NCI-H1930 (cell line): Measurements from ENCODE around the gene CORO6.
A peak's percentile ranks its signal among the peaks of the same experiment; 100 is the strongest.

Experiments
- DNase-seq, 2 experiments: peaks; one replicate each; lab custom pipeline; 2025; lab: John Stamatoyannopoulos, UW

Gene CORO6

DNA sequence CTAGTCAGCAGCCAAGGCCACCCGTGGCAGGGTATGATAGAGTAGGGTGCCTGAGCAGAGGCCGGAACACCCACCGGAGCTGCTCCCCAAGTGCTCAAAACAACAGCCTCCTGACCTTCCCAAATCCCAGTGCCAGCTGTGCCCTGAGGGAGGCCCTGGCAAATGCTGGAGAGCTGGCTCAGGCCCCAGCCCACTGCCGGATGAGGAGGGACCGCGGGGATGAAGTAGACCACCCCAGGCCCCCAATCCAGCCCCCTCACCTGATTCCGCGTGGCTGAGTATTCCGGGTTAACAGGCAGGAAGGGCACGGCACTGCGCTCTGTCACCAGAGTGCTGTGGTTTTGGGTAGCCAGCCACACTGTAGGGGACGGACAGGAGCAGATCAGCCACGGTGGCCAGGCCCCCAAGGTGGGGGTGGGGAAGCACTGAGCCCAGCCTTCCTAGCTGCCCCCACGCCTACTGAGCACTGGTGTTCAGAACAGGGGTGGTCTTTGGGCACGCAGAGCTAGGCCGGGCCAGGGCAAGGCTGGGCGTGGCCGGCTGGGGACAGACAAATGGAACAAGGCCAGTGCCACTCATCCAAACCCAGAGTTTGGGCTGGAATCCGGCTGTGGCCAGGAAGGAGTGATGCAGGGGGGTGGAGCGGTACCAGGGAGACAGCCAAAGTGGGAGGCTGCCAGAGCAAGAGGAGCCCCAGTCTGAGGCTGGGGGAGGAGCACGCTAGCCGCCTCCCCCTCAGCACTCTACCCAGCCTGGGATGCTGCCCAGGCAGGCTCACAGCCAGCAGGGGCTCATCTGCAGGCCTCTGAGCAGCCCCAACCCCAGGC lies 45.1 kb downstream of the CORO6 start:
- no peak for DNase-seq

DNA sequence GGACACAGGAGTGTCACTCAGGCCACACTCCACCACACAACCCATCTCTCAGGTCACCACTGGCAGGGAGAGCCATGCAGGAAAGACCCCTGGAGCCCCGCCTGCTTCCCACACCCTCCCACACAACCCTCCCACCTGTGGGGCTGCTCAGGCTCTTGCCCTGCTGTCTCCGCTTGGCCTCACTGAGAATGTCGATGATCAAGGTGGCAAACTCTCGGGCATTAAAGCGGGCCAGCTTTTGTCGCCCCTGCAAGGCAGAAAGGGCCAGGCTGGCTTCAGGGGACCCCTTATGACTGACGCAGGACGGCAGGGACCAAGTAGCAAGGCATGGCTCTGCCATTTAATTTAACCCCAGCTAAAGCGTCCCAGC lies 45.7 kb downstream of the CORO6 start:
- no peak for DNase-seq

DNA sequence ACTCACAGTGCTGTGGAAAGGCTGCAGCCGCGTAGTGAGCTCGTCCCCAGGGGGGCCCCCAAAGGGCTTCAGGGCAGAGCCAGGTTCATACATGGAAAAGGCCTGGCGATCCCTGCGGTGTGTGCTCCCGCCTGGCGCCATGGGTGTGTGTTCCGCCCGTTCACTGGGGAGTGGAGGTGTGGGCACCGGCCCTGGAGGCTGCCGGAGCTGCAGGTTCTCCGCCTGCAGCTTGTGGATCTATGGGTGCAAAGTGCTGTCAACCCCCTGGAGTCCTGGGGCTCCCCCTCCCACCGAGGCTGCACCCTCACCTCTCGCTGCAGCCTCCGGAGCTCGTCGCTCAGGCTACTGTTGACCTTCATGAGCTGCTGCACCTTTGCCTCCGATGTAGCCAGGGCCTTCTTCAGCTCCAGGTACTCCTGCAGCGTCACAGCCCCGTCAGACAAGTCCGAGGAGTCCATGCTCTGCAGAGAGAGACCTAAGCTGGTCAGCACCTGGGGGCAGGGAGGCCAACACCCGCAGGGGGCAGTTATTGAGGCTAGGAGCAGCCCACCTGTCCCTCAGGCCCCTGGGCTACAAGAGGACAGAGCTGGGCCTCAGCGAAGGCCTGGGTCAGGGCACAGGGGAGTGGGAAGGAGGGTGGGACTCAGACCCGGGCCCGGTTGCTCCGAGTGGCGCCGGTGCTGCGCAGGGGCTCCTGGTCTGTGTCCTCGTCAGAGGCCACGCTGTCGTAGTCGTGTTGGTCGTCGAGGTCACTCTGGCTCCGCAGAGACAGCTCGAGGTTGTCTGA lies 46.3 kb downstream of the CORO6 start:
- no peak for DNase-seq

DNA sequence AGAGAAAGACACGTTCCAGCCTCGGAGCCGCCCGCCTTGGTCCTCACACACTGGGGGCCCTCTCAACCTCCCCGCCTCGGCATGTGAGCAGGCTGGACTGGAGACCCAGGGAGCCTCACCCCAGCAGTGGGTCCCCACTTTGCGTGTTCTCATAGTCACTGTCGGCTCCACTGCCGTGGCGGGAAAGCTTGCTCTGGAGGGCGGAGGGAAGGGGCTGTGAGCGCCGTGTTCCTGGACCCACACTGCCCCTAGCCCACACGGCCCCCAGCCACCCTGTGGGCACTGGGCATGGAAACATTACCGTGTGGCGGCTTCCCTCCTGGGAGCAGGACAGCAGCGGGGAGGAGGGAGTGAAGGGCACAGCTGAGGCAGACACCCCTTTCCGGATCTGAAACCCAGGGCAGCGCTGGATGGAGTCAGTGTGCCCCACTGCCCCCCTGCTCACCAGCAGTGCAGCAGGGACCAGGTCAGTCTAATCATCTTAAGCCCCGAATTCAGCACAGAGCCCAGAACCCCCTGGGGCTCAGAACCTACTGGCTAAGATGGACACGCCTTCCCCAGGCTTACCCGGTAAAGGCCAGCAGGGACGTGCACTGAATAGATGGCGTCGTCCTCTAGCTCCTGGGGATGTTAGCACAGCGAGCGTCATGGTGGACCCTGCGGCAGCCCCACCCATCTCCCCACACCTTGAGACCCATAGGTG lies 47.0 kb downstream of the CORO6 start:
- DNase-seq: no peak

DNA sequence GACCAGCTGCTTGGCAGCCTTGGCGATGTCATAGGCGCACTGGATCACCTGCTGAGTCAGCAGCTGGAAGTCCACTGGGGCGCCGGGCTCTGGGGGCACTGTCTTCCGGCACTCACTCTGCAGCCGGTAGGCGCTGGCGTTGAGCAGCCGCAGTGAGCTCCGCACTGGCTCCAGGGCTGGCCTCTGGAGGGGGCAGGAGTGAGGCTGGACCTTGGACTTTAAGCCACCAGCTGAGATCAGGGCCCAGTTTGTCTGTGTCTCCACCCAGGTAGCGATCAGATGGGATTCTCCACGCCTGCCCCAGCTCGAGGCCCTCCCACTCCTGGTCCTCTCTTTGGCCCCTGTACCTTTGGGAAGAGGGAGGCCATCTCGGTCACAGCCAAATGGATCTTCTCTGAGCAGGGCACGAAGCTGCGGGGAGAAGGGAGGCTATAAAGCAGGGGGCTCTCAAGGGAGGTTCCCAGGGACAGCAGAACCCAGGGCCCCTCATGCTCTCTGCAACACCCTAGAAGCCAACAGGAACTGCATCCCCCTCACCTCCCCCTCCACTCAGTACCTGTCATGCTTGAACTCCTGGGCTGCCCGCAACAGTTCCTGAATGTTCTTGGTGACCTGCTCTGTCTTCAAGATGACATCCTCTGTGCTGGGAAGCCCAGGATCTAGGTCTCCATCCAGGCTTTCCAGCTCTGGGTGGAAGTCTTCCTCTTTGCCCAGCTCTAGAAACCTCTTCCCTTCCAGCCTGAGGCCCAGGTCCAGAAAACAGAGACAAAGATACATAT lies 47.8 kb downstream of the CORO6 start:
- no peak for DNase-seq

DNA sequence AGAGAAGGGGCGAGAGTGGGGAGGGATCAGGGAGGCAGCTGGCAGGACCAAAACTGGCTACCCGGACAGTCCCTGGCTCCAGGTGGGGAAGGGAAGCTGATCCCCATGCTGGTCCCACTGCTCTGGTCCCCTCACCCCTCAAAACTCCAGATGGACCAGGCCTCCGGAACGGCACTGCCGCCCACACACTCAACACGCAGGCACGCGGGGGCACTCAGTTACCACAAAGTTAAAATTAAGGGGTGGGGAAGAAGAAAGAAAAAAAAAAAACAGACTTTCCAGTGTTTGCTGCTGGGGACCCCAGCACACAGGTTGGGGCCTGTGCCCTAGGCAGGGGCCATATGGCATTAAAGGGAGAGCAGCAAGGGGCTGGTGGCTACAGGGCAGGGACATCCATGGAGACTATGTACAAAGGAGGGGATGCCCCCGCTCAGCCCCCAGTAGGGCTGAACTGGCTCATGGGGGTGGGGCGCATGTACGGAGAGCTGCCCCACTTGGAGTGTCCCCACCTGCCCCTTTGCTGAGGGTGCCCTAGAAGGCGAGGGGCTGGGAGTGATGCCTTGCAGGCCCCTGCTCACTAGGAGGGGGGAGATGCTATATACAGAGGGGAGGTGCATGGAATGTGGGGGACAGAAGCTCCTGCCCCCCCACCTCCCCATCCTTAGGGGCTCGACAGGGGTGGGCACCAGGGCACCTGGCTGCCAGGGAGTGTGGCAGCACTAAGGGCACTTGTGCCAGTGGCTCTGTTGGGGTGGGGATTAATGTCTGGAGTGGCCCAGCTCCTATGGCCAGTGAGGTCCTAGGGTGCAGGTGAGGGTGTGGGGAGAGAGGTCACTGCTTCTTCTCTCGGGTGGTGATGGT lies 48.6 kb downstream of the CORO6 start:
- no peak for DNase-seq

DNA sequence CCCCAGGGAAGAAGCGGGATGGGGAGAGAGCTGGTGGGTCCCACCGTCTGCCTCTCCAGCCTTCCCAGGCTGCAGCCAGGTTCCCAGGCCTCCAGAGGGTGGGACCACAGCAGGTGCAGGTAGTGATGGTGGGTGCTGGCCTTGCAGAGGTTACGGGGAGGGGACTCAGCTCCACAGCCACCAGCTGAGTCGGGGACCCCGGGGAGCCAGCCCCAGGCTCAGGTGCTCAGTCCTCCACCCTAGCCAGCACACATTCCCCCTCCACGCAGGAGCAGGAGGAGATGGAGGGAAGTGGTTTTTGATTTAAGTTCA lies 49.2 kb downstream of the CORO6 start:
- no peak for DNase-seq

DNA sequence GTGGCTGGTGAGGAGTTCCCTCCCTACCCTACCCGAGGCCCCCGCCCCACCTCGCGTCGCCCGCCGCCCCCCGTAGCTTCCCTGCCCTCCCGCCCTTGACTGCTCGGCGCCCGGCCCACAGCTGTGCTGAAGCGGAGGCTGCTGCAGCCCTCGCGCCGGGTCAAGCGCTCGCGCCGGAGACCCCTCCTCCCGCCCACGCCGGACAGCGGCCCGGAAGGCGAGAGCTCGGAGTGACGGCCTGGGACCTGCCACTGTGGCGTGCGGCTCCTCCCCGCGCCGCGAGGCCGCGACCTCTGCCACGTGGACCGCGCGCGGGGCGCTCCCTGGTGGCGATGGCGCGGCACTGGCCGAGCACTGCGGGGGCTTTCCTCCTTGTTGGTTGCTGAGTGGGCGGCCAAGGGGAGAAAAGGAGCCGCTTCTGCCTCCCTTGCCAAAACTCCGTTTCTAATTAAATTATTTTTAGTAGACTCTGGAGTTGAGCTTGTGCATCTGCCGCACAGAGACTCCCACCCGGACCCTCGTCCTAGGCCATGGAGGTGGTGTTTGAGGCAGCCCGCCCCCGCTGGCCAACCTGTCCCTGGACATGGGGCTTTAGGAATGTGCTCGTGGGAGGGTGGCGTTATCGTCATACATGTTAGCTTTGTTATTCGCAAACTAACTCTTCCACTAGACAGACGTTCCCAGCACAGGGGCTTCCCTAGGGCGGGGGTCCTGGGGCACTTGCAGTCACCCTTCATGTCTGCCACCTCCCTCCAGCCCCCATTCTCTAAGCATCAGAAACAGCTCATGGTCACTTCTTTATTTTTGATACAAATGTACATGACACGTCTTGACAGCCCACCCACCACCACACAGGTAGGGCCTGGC lies 49.8 kb downstream of the CORO6 start:
- no peak for DNase-seq

DNA sequence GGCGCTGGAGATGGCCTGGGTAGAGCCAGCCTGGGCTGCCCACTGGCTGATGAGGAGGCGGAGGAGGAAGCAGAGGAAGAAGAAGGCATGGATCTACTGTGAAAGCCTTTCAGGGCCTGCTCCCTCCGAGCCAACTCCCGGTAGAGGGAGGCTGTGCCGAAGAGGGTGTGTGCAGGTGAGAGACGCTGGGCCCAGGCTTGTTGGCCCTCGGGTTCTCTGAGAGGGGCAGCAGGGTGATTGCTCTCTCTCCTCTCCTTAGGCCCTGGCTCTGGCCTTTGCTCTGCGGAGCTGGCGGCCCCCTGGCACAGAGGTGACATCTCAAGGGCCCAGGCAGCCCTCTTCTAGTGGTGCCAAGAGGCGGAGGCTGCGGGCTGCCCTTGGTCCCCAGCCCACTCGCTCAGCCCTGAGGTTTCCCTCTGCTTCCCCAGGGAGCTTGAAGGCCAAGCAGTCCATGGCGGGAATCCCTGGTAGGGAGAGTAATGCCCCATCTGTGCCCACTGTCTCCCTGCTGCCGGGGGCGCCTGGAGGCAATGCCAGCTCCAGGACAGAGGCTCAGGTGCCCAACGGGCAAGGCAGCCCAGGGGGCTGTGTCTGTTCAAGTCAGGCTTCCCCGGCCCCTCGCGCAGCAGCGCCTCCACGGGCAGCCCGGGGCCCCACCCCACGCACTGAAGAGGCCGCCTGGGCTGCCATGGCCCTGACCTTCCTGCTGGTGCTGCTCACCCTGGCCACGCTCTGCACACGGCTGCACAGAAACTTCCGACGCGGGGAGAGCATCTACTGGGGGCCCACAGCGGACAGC lies 50.6 kb downstream of the CORO6 start:
- DNase-seq: no peak

DNA sequence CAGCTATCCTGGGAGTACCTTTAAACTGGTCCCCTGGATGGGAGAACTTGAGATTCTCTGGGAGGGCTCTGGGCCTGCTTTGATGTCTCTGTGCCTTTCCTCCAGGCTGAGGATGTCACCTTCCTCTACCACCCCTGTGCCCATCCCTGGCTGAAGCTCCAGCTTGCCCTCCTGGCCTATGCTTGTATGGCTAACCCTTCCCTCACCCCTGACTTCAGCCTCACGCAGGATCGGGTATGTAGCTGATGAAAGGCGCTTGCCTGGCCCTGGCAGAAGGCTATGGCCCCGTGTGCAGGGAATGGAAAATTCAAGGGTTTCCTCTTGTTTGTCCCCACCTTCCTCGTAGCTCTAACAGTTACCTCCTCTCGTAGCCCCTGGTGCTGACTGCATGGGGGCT lies 51.2 kb downstream of the CORO6 start:
- DNase-seq: no peak

DNA sequence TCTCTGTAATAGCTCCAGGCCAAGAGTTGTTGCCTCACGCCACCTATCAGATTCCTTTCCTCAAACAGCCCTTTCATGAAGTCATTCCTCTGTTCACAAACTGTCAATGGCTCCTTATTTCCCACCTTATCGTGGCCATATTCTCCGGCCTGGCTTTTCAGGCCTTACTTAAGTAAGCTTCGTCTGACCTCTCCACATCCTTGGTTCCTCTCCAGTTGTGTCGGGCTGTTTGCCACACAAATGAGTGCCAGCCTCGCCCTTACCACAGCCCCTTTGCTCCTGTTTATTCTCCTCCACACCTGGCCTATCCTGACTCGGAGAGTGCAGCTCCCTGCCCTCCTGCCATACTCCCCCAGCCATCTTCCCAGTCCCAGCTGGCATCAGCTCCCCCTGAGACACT lies 52.2 kb downstream of the CORO6 start:
- no peak for DNase-seq

DNA sequence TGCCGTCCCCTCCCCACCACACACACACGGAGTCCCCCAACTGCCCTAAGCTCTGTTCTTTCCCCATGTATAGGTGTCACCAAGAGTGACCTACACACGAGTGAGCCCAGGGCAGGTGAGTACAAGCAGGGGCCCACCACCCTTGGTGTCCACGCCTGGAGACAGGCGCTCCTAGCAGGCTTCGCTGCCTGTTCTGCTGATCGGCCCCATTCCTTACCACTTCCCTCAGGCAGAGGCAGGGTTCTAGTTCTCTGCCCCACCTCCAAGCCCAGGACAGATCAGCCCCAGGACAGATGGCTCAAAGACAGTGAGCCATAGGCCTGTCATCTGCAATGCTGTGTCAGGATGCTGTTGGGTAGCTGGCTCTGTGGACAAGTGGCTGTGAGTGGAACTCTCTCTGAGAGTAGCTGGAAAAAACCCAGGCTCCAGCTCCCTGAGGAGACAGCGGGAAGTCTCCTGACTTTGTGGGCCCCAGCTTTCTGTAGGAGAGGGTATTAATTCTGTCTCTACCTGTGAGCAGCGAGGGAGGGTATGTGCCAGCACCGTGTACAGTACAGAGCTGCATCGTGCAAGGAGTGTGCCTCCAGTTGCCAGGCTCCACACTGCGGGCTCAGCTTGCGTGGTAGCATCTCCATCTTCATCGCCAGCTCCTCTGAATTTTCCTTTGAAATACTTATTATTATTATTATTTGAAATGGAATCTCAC lies 53.3 kb downstream of the CORO6 start:
- no peak for DNase-seq

DNA sequence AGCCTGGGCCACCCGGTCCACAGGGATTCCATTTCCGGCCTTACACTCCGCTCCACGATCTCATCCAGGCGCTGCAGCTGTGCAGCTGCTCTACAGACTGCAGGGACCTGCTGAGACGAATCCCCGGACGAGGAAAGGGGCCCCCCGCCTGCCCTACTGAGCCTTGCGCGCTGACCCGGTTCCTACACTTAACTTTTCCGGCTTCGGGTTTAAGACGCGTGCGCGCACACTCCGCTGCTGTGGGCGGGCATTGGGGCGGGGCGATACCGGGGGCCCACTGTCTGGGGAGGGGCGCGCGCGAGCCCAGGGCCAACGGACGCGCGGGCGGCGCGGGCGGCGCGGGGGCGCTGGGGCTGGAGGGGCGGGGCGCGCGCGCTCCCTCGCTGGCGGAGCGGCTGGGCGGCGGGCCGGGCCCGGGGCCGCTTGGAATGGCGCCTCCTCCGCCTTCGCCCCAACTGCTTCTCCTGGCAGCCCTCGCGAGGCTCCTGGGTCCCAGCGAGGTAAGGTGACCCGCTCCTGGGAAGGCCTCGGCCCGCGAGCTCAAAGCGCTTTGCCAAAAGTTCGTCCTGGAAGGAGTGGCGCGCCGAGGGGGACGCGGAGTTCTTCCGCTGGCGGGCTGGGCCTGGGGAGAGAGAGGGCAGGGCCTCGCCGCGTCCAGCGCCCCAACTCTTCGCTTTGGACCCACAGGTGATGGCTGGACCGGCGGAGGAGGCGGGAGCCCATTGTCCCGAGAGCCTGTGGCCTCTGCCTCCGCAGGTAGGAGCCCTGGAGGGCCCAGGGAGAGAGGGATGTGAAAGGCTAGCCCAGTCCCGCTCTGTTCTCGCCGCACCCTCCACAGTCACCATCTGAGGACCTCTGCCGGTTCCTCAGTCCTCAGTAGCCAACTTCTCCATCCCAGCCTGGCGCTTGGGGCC lies 54.1 kb downstream of the CORO6 start, which contains the start of gene TP53I13:
TSS of gene TP53I13 (plus strand) at position 371 of the 914 bp plus-strand sequence. CDS start at position 429, 58 bp downstream.
- DNase-seq: peak; percentile 78 to 90

DNA sequence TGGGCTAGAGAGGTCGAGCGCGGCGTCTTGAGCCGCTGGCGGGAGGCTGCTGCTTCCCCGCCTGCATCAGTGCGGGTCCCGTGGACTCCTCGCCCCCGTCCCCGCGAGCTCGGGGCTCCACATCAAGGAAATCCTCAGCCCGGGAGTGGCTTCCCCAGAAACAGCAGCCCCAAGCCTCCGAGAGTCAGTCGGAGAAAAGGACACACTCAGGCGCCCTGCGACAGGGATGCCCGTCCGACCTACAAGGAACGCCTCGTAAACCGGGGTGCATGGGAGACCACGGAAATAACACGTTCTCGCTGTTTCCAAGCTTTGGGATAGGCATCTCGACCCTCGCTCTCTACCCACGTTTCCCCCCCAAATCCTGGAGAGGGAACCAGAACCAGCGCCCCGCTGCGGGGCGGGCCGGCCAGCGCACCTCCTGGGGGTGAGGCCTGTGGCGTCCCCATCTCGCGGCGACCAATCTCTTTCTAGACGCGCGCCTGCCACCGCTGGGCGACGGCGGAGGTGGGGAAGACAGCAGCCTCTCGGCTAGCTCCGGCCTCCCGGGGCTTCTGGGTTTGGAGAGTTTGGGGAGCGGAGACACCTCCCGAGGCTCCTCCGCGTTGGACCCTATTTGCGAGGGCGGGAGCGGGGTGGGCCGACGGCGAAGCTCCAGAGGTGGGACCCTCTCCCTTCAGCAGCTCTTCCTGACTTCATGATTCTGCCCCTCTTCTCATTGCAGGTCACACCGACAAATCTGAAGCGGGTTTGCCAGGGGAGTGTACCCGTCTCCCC lies 55.0 kb downstream of the CORO6 start:
- DNase-seq: peak; percentile 49 to 73

DNA sequence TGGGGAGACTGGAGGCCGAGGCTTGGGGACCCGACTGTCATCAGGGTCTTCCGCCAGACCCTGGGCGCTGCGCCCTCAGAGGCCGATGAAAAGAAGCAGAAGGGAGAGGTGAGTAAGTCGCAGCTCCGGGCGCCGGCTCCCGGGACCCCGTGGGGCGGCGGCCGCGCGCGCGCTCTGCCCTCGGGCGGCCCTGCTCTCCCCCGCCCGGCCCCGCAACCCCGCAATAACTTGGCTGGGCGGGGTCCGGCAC lies 55.5 kb downstream of the CORO6 start:
- peak in 1 of 2 experiments; percentile 54 for DNase-seq

DNA sequence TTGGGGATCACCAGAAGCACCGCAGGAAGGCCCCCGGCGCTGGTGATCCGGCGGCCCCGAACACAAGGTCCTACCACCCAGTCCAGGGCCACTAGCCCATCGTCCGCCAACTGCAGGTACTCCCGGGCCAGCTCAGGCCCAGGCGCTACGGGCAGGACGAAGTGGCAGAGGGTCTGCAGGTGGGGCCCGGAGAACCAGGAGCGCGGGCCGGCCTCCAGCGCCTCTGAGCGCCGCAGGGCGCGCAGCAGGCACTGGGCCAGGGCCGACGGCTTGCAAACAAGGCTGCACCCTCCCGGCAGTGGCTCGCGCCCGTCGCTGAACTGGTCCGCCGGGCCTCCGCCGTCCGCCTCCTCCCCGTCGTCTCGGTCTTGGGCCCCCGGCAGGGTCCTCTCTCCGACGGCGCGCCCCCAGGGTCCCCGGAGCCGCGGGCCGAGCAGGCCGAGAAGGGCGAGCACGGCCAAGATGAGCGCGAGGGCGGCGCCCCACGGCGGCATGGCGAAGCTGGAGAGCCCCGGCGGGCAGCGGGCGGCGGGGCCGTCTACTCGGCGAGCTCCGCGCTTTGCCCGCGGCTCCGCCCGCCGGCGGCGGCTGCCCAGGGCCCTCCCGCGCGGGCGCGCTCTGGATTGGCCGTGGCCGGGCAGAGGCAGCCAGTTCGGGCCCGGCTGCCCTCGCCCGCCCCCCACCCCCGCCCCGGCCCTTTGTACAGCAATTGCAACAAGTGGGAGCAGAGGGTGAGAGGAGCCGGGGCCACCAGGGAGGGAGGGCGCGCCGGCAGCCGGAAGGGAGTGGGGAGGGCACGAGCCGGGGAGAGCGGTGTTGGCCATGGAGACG lies 56.0 kb downstream of the CORO6 start, which contains the start of gene ABHD15:
TSS of gene ABHD15 (minus strand) at position 565 of the 831 bp plus-strand sequence. CDS start at position 494, 71 bp downstream.
- peak; percentile 31 to 72 for DNase-seq
